Measurements from ENCODE around the gene KCNQ5. TPM values are rescaled to one million over a fixed set of nuclear protein-coding genes. Genes with fewer than 3 reads are reported as not detected.

Gene KCNQ5
- total RNA-seq, 1 experiment from 2014 or later, result 2.0 TPM

GRCh38 chr6:73076211-73076954 lies 454.5 kb downstream of the KCNQ5 start (continued):
- TF ChIP-seq ZSCAN18 (CRISPR knock-in tag; IDR thresholded peaks at IDR 0.05), result no peak

- Mint-ChIP-seq H3K27me3 (ENCODE audit: low read depth) (no peaks in the 10 kb centered on the region), H3K4me1 (peaks cover 66% of the 10 kb centered on the region), H3K4me3 (no peak overlapping the region), H3K36me3 (no peaks in the 10 kb centered on the region), H3K9me3 (no peaks in the 10 kb centered on the region), H3K27ac (no peak overlapping the region)
- ATAC-seq (no peak), DNase-seq (ENCODE audit: low spot score) (no peak)
- TF ChIP-seq E2F1 (CRISPR knock-in tag; IDR thresholded peaks at IDR 0.05), result no peak
- TF ChIP-seq MXD4 (CRISPR knock-in tag; IDR thresholded peaks at IDR 0.05; ENCODE audit: borderline replicate concordance), result no peak
- TF ChIP-seq PRDM15 (CRISPR knock-in tag; IDR thresholded peaks at IDR 0.05), result no peak
- TF ChIP-seq NR2C2 (CRISPR knock-in tag; IDR thresholded peaks at IDR 0.05), result no peak
- no peak for TF ChIP-seq MLX (CRISPR knock-in tag; IDR thresholded peaks at IDR 0.05)
- TF ChIP-seq E2F4 (CRISPR knock-in tag; IDR thresholded peaks at IDR 0.05; ENCODE audit: borderline replicate concordance, low read depth), result no peak
- no peak for TF ChIP-seq AR (CRISPR knock-in tag; IDR thresholded peaks at IDR 0.05)
- no peak for TF ChIP-seq EMX1 (CRISPR knock-in tag; IDR thresholded peaks at IDR 0.05)
- no peak for TF ChIP-seq JAZF1 (CRISPR knock-in tag; IDR thresholded peaks at IDR 0.05)
- TF ChIP-seq ESRRA (CRISPR knock-in tag; IDR thresholded peaks at IDR 0.05; ENCODE audit: borderline replicate concordance), result no peak
- TF ChIP-seq GTF2I (CRISPR knock-in tag; conservative IDR thresholded peaks at IDR 0.05), result no peak
- no peak for TF ChIP-seq NFATC4 (CRISPR knock-in tag; IDR thresholded peaks at IDR 0.05)
- no peak for TF ChIP-seq RORB (CRISPR knock-in tag; IDR thresholded peaks at IDR 0.05)
- no peak for TF ChIP-seq FOXJ3 (CRISPR knock-in tag; IDR thresholded peaks at IDR 0.05; ENCODE audit: borderline replicate concordance)
- no peak for TF ChIP-seq SP1 (CRISPR knock-in tag; conservative IDR thresholded peaks at IDR 0.05)
- TF ChIP-seq TEAD1 (CRISPR knock-in tag; IDR thresholded peaks at IDR 0.05), result no peak
- TF ChIP-seq TCF7 (CRISPR knock-in tag; IDR thresholded peaks at IDR 0.05; ENCODE audit: low read depth), result no peak
- TF ChIP-seq ATF1 (CRISPR knock-in tag; IDR thresholded peaks at IDR 0.05), result no peak
- no peak for TF ChIP-seq ZNF317 (CRISPR knock-in tag; IDR thresholded peaks at IDR 0.05; ENCODE audit: borderline replicate concordance, low read depth)
- no peak for TF ChIP-seq MYBL2 (CRISPR knock-in tag; IDR thresholded peaks at IDR 0.05)
- CTCF ChIA-PET, result interaction anchor here (1.5 kb wide), 1 partner anchor 52 kb away, joined by 4 read pairs; no protein-coding TSS in a partner anchor
- POLR2A ChIA-PET, result no interaction called here
Measured at GRCh38 chr6:73078333-73078862, 456.5 kb downstream of the KCNQ5 start.

All from WTC11 (cell line).